GM12878 (cell line): ENCODE measurements around the gene PURA. TPM values are rescaled to one million over a fixed set of nuclear protein-coding genes. Genes with fewer than 3 reads are reported as not detected.

Experiments used
- ATAC-seq: fragments of 200-7000 bp; cut with Tn5 transposase; 3 replicates; pipeline ENCODE4 v1.9.1; 2020; ENCODE audit warnings: mild to moderate bottlenecking, moderate library complexity
- BruUV-seq: library from RNA; stranded (reverse); fragments of 400-500 nt; replicated peaks from 2 replicates; lab custom pipeline; 2021; lab: Mats Ljungman, UMichigan
- CTCF ChIA-PET: fragments of 300-600 bp; sonication (Branson Sonifier 250); formaldehyde crosslinking; extraction: SDS; loops from one replicate; lab custom pipeline; 2021; ENCODE audit warnings: inconsistent platforms; lab: Yijun Ruan, JAX
- POLR2A ChIA-PET: fragments of 350-600 bp; formaldehyde crosslinking; extraction: SDS; loops from one replicate; lab custom pipeline; 2021; ENCODE audit warnings: inconsistent platforms; lab: Charles Lee
- RAD21 ChIA-PET: fragments of 300-600 bp; sonication (Branson Sonifier 250); formaldehyde crosslinking; loops from one replicate; lab custom pipeline; 2023; ENCODE audit warnings: antibody characterized with exemption; ENCODE audit not compliant: unreplicated experiment; lab: Charles Lee
- SMC1A ChIA-PET: fragments of 300-600 bp; sonication (Branson Sonifier 250); formaldehyde crosslinking; loops from one replicate; lab custom pipeline; 2023; ENCODE audit not compliant: unreplicated experiment, uncharacterized antibody; lab: Charles Lee
- DNase-seq: peaks from one replicate; pipeline ENCODE4 v3.0.0-alpha.2; 2011; ENCODE audit warnings: low read depth, low spot score
- FAIRE-seq: peaks from 3 replicates; lab custom pipeline; 2011; peaks lifted over from hg19 to GRCh38; lab: Jason Lieb, UNC
- H2AFZ ChIP-seq: 2 replicates; pipeline ENCODE4 v1.6.0; 2011; ENCODE audit warnings: low read depth, low read length, control low read depth; ENCODE audit not compliant: control insufficient read depth
- H3K27ac ChIP-seq: 2 replicates; pipeline ENCODE4 v1.5.1; 2011; ENCODE audit warnings: control low read depth; ENCODE audit not compliant: control insufficient read depth, insufficient read depth
- H3K27me3 ChIP-seq, 2 experiments: replicated peaks in 1 of 2; 2 replicates each; pipeline versions ENCODE4 v1.6.0 to v1.6.1; 2011; ENCODE audit warnings: low read length in 1 of 2; ENCODE audit not compliant: control insufficient read depth in 2 of 2, insufficient read depth in 2 of 2
- H3K36me3 ChIP-seq, 2 experiments: 2 replicates each; pipeline ENCODE4 v1.5.1; 2011; ENCODE audit warnings: low read length in 1 of 2; ENCODE audit not compliant: control insufficient read depth in 2 of 2, insufficient read depth in 2 of 2
- H3K4me1 ChIP-seq: 2 replicates; pipeline ENCODE4 v1.6.1; 2011; ENCODE audit warnings: mild to moderate bottlenecking, low read length, moderate library complexity, mixed read lengths; ENCODE audit not compliant: control insufficient read depth, insufficient read depth
- H3K4me2 ChIP-seq: 2 replicates; pipeline ENCODE4 v1.6.0; 2011; ENCODE audit warnings: control low read depth; ENCODE audit not compliant: control insufficient read depth, insufficient read depth
- H3K4me3 ChIP-seq: fragments of 200-600 bp; sonication (generic); 2 replicates; pipeline ENCODE4 v1.5.1; 2016
- H3K79me2 ChIP-seq: 2 replicates; pipeline ENCODE4 v1.6.0; 2011; ENCODE audit warnings: low read length; ENCODE audit not compliant: control insufficient read depth, insufficient read depth
- H3K9ac ChIP-seq: 2 replicates; pipeline ENCODE4 v1.8.0; 2011; ENCODE audit warnings: low read length, control low read depth, mixed read lengths; ENCODE audit not compliant: control insufficient read depth, insufficient read depth
- H3K9me3 ChIP-seq: replicated peaks from 3 replicates; pipeline ENCODE4 v1.5.1; 2011; ENCODE audit warnings: mild to moderate bottlenecking, low read length; ENCODE audit not compliant: control insufficient read depth, insufficient read depth
- H4K20me1 ChIP-seq: 2 replicates; pipeline ENCODE4 v1.6.0; 2011; ENCODE audit not compliant: control insufficient read depth, insufficient read depth
- CEBPB ChIP-seq, 2 experiments: fragments of 150-350 bp in 1 of 2; IDR thresholded peaks; 2 replicates each; pipeline ENCODE4 v1.6.1; 2012 to 2014; ENCODE audit warnings: low read depth in 2 of 2, low read length in 2 of 2, borderline replicate concordance in 1 of 2, inconsistent platforms in 1 of 2
- GATAD2B ChIP-seq: fragments of 450-650 bp; conservative IDR thresholded peaks from 2 replicates; pipeline ENCODE4 v1.6.1; 2017; ENCODE audit warnings: low read depth, mild to moderate bottlenecking, moderate library complexity
- HCFC1 ChIP-seq: fragments of 150-350 bp; IDR thresholded peaks from 2 replicates; pipeline ENCODE4 v1.6.1; 2014; ENCODE audit warnings: low read length
- MYC ChIP-seq: IDR thresholded peaks from 2 replicates; pipeline ENCODE4 v1.6.1; 2011; ENCODE audit warnings: mild to moderate bottlenecking, low read length, moderate library complexity, inconsistent platforms; ENCODE audit not compliant: insufficient read depth, insufficient replicate concordance, insufficient read length, severe bottlenecking
- PAX5 ChIP-seq: IDR thresholded peaks from 2 replicates; pipeline ENCODE4 v1.6.1; 2011; ENCODE audit warnings: low read depth, low read length, borderline replicate concordance
- USF2 ChIP-seq: IDR thresholded peaks from 2 replicates; pipeline ENCODE4 v1.6.1; 2011; ENCODE audit warnings: low read depth, low read length, improper control_type of control experiment, borderline replicate concordance
- ZNF274 ChIP-seq: IDR thresholded peaks from one replicate; pipeline ENCODE4 v1.8.0; 2011; ENCODE audit not compliant: insufficient read length, insufficient read depth
- WGBS: methylation state at CpG from one replicate; pipeline ENCODE4 v1.1.6; 2016; ENCODE audit warnings: low lambda C conversion rate; ENCODE audit not compliant: insufficient replicate concordance, insufficient coverage; ENCODE audit errors: missing lambda C conversion rate; 5-methylcytosine and 5-hydroxymethylcytosine counted together
- in situ Hi-C: fragments of 300-500 bp; cut with MboI; formaldehyde crosslinking; loops from 9 replicates; pipeline ENCODE4 v1.14.3; 2018; ENCODE audit warnings: mixed read lengths
- intact Hi-C: fragments of 100-400 bp; cut with micrococcal nuclease; formaldehyde crosslinking; loops from one replicate; pipeline ENCODE4 v1.14.2; 2022; ENCODE audit not compliant: unreplicated experiment
- polyA plus RNA-seq, 11 experiments: library from polyadenylated mRNA; depleted of rRNA in 4 of 11; unstranded in 6 of 11; stranded (reverse) in 5 of 11; fragments of >200 nt; fragmentation: Nextera tagmentation in 4 of 11; fragmentation: Illumina TruSeq in 1 of 11; extraction: Ambion mirVana in 4 of 11; extraction: Trizol in 1 of 11; gene quantifications; 1 replicate in 1 of 11; 2 replicates in 10 of 11; pipeline versions ENCODE4 v1.2.1 to v1.2.3, GENCODE V29; 2011 to 2016; ENCODE audit warnings: inconsistent platforms in 2 of 11, missing spikeins in 2 of 11, low read depth in 1 of 11
- total RNA-seq, 4 experiments: library from RNA; depleted of rRNA in 3 of 4; stranded (reverse); fragments of >200 nt in 3 of 4; fragmentation: Illumina TruSeq in 1 of 4; extraction: Trizol in 1 of 4; gene quantifications; 2 replicates each; pipeline versions ENCODE4 v1.2.1 to v1.2.3, GENCODE V29; 2013 to 2021

PURA gene
- total and polyA plus RNA-seq, 10 of the 15 experiments (the other 5 are each of a cell fraction or from before 2014, with no cell fraction given), result 3.3 to 11.8 (median 5.8) TPM

- ChIA-PET POLR2A (interaction anchor here (0.6 to 2.6 kb wide), 4 partner anchors 10 to 549 kb away, joined by 3 to 5 read pairs (median 4); no protein-coding TSS in a partner anchor), RAD21 (interaction anchor here (0.6 to 2.3 kb wide), 6 partner anchors 9 to 229 kb away, joined by 3 to 12 read pairs (median 7); no protein-coding TSS in a partner anchor), SMC1A (interaction anchor here (0.6 to 4.5 kb wide), 14 partner anchors 8 to 143 kb away, joined by 3 to 25 read pairs (median 3); no protein-coding TSS in a partner anchor), CTCF (interaction anchor here (0.7 to 3.0 kb wide), 7 partner anchors 10 to 39 kb away, joined by 3 to 14 read pairs (median 9); no protein-coding TSS in a partner anchor)
- no peak overlapping the region for H2AFZ ChIP-seq
- no peak overlapping the region for H3K9ac ChIP-seq
- in situ Hi-C loops, result no loop called here
- no peak for TF ChIP-seq USF2
- TF ChIP-seq GATAD2B, result no peak
- TF ChIP-seq CEBPB (IDR thresholded peaks at IDR 0.05; ENCODE audit: borderline replicate concordance in 1 of 2, low read depth in 2 of 2, low read length in 2 of 2), result no peak
- no peak for TF ChIP-seq ZNF274
- no peak for TF ChIP-seq HCFC1
- TF ChIP-seq PAX5, result no peak
- no peak for TF ChIP-seq MYC
- ATAC-seq (no peak), FAIRE-seq (no peak), DNase-seq (no peak)
- no peak overlapping the region for H3K27ac ChIP-seq
- BruUV-seq, result no TSS peak
- H4K20me1 ChIP-seq, result no peaks in the 10 kb centered on the region
- no peaks in the 10 kb centered on the region for H3K36me3 ChIP-seq
- no peak overlapping the region for H3K4me3 ChIP-seq
- peaks cover 22% of the 10 kb centered on the region for H3K4me1 ChIP-seq
- intact Hi-C loops, result no loop called here
- H3K27me3 ChIP-seq, result no peaks in the 10 kb centered on the region
- peak overlapping the region; percentile 57 for H3K4me2 ChIP-seq
- H3K79me2 ChIP-seq, result peaks cover 58% of the 10 kb centered on the region
- 54% methylated on average over 8 of the region's 8 CpGs for WGBS
- no peaks in the 10 kb centered on the region for H3K9me3 ChIP-seq
Observed at GRCh38 chr5:140111859-140112551, 1.9 kb upstream of the PURA start.
